HepG2 (cell line): ENCODE data around the gene NLRP5.

ENCODE experiments used
- ELF3 ChIP-seq: IDR thresholded peaks from 2 replicates; pipeline ENCODE4 v1.6.1; 2016; ENCODE audit warnings: missing genetic modification reagents, missing compliant biosample characterization
- GABPA ChIP-seq, 2 experiments: IDR thresholded peaks; 2 replicates each; pipeline ENCODE4 v1.6.1; 2011 to 2016; ENCODE audit warnings: low read depth in 2 of 2, low read length in 1 of 2, missing biosample characterization in 1 of 2, missing genetic modification characterization in 1 of 2
- SIN3A ChIP-seq: IDR thresholded peaks from 2 replicates; pipeline ENCODE4 v1.6.1; 2011; ENCODE audit warnings: low read depth, mild to moderate bottlenecking, control low read depth, low read length, borderline replicate concordance
- TCF7L2 ChIP-seq: IDR thresholded peaks from 2 replicates; pipeline ENCODE4 v1.6.1; 2011; ENCODE audit warnings: mild to moderate bottlenecking, low read depth, low read length, moderate library complexity
- TF ChIP-seq, protein P1 (sequence below): sonication (generic); formaldehyde crosslinking; conservative IDR thresholded peaks from 2 replicates; pipeline ENCODE4 v1.4.0; 2020; ENCODE audit warnings: missing genetic modification reagents
- TF ChIP-seq, protein P2 (sequence below): sonication (generic); formaldehyde crosslinking; IDR thresholded peaks from 2 replicates; pipeline ENCODE4 v1.5.0; 2020; ENCODE audit warnings: mild to moderate bottlenecking, missing genetic modification reagents, moderate library complexity
- TF ChIP-seq, protein P3 (sequence below): sonication (generic); formaldehyde crosslinking; IDR thresholded peaks from 2 replicates; pipeline ENCODE4 v1.4.0; 2020; ENCODE audit warnings: missing genetic modification reagents
- TF ChIP-seq, protein P4 (sequence below): sonication (generic); formaldehyde crosslinking; IDR thresholded peaks from 2 replicates; pipeline ENCODE4 v1.4.0; 2020; ENCODE audit warnings: missing genetic modification reagents

DNA sequence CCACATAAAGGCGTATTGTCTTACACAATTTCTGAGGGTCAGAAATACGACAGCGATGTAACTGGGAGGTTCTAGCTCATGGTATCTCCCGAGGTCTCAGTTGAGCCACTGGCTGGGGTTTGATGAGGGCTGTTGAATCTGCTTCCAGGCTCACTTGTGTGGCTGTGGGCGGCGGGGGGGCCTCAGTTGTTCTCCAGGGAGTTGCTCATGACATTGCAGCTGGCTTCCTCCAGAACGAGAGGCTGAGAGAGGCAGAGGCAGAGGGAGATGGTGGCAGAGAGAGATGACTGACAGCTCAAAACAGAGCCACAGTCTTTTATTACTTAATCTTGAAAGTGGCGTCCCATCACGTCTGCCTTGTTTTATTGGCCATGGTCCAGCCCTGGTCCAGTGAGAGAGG, 6.2 kb upstream of the NLRP5 start:
- TF ChIP-seq TCF7L2 = no peak
- TF ChIP-seq, protein P1, sequence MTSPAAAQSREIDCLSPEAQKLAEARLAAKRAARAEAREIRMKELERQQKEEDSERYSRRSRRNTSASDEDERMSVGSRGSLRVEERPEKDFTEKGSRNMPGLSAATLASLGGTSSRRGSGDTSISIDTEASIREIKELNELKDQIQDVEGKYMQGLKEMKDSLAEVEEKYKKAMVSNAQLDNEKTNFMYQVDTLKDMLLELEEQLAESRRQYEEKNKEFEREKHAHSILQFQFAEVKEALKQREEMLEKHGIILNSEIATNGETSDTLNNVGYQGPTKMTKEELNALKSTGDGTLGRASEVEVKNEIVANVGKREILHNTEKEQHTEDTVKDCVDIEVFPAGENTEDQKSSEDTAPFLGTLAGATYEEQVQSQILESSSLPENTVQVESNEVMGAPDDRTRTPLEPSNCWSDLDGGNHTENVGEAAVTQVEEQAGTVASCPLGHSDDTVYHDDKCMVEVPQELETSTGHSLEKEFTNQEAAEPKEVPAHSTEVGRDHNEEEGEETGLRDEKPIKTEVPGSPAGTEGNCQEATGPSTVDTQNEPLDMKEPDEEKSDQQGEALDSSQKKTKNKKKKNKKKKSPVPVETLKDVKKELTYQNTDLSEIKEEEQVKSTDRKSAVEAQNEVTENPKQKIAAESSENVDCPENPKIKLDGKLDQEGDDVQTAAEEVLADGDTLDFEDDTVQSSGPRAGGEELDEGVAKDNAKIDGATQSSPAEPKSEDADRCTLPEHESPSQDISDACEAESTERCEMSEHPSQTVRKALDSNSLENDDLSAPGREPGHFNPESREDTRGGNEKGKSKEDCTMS (CRISPR knock-in tag) = no peak
- TF ChIP-seq, protein P2, sequence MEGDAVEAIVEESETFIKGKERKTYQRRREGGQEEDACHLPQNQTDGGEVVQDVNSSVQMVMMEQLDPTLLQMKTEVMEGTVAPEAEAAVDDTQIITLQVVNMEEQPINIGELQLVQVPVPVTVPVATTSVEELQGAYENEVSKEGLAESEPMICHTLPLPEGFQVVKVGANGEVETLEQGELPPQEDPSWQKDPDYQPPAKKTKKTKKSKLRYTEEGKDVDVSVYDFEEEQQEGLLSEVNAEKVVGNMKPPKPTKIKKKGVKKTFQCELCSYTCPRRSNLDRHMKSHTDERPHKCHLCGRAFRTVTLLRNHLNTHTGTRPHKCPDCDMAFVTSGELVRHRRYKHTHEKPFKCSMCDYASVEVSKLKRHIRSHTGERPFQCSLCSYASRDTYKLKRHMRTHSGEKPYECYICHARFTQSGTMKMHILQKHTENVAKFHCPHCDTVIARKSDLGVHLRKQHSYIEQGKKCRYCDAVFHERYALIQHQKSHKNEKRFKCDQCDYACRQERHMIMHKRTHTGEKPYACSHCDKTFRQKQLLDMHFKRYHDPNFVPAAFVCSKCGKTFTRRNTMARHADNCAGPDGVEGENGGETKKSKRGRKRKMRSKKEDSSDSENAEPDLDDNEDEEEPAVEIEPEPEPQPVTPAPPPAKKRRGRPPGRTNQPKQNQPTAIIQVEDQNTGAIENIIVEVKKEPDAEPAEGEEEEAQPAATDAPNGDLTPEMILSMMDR (CRISPR knock-in tag) = no peak
- TF ChIP-seq ELF3 (CRISPR knock-in tag) = no peak
- TF ChIP-seq, protein P3, sequence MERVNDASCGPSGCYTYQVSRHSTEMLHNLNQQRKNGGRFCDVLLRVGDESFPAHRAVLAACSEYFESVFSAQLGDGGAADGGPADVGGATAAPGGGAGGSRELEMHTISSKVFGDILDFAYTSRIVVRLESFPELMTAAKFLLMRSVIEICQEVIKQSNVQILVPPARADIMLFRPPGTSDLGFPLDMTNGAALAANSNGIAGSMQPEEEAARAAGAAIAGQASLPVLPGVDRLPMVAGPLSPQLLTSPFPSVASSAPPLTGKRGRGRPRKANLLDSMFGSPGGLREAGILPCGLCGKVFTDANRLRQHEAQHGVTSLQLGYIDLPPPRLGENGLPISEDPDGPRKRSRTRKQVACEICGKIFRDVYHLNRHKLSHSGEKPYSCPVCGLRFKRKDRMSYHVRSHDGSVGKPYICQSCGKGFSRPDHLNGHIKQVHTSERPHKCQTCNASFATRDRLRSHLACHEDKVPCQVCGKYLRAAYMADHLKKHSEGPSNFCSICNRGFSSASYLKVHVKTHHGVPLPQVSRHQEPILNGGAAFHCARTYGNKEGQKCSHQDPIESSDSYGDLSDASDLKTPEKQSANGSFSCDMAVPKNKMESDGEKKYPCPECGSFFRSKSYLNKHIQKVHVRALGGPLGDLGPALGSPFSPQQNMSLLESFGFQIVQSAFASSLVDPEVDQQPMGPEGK (CRISPR knock-in tag) = no peak
- TF ChIP-seq GABPA (IDR thresholded peaks at IDR 0.05; ENCODE audit: low read depth, low read length) = no peak
- TF ChIP-seq GABPA (CRISPR knock-in tag; IDR thresholded peaks at IDR 0.05; ENCODE audit: low read depth) = no peak
- TF ChIP-seq, protein P4, sequence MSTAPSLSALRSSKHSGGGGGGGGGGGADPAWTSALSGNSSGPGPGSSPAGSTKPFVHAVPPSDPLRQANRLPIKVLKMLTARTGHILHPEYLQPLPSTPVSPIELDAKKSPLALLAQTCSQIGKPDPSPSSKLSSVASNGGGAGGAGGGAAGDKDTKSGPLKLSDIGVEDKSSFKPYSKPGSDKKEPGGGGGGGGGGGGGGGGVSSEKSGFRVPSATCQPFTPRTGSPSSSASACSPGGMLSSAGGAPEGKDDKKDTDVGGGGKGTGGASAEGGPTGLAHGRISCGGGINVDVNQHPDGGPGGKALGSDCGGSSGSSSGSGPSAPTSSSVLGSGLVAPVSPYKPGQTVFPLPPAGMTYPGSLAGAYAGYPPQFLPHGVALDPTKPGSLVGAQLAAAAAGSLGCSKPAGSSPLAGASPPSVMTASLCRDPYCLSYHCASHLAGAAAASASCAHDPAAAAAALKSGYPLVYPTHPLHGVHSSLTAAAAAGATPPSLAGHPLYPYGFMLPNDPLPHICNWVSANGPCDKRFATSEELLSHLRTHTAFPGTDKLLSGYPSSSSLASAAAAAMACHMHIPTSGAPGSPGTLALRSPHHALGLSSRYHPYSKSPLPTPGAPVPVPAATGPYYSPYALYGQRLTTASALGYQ (CRISPR knock-in tag) = no peak
- TF ChIP-seq SIN3A = no peak
